ENCODE measurements around the gene SPEM2.

DNA sequence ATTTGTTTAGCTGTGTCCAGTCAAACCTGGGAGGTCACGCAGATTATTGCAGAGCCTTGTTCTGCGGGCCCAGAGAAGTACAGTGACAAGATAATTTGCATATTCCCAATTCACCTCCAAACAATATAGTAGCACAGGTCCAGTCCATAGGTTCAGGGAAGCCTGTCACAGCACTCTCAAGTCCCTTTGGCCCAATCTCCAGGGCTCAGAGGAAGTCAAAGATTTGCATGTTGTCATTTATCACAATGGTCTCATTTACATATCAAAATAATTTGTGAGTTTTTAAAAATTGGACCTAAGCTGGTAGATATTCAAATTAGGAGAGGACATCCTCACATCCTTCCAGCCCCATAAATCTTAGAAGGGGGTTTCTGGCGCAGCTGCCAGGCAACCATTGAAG, 42.1 kb downstream of the SPEM2 start:
- TF ChIP-seq, protein P1, sequence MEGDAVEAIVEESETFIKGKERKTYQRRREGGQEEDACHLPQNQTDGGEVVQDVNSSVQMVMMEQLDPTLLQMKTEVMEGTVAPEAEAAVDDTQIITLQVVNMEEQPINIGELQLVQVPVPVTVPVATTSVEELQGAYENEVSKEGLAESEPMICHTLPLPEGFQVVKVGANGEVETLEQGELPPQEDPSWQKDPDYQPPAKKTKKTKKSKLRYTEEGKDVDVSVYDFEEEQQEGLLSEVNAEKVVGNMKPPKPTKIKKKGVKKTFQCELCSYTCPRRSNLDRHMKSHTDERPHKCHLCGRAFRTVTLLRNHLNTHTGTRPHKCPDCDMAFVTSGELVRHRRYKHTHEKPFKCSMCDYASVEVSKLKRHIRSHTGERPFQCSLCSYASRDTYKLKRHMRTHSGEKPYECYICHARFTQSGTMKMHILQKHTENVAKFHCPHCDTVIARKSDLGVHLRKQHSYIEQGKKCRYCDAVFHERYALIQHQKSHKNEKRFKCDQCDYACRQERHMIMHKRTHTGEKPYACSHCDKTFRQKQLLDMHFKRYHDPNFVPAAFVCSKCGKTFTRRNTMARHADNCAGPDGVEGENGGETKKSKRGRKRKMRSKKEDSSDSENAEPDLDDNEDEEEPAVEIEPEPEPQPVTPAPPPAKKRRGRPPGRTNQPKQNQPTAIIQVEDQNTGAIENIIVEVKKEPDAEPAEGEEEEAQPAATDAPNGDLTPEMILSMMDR (IDR thresholded peaks at IDR 0.05; ENCODE audit: poor library complexity): no peak
- no peak for TF ChIP-seq EZH2phosphoT487 (IDR thresholded peaks at IDR 0.05; ENCODE audit: low read depth, severe bottlenecking, unreplicated experiment)
- no peak for TF ChIP-seq EZH2 (IDR thresholded peaks at IDR 0.05; ENCODE audit: borderline replicate concordance)
